ENCODE measurements around the gene TSHZ3.

TSHZ3 gene

DNA sequence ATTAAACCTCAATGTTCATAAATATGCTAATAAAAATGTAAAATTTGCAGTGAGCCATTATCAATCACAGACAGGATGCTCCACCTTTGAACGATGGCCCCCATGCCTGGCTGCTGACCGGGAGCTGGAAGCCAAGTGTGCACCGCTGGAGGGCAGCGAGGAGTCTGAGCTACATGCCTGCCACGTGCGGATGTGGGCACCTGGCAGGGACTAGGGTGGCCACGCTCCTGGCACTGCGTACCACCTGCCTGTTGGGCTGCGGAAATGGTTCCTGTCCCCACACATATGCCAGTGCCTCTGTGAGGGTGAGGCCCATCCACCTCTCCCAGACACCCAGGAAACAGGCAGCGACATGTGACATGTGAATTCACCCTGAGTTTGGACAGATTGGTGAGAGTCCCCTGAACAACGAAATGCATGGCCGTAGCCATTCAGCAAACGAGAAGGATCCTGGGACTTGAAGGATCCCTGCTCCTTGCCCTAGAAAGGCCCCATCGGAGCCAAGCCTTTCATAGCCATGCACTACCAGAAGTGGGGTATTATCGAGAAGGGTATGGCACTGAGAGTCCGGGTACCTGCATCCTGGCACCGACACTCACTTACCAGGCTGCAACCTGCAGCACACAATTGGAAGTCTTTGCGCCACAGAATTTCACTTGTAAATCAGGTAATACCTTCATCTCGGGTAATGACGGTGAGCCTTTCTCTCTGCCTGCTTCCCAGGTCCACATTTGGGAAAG lies 35.8 kb downstream of the TSHZ3 start:
- peak; percentile 52 for DNase-seq

DNA sequence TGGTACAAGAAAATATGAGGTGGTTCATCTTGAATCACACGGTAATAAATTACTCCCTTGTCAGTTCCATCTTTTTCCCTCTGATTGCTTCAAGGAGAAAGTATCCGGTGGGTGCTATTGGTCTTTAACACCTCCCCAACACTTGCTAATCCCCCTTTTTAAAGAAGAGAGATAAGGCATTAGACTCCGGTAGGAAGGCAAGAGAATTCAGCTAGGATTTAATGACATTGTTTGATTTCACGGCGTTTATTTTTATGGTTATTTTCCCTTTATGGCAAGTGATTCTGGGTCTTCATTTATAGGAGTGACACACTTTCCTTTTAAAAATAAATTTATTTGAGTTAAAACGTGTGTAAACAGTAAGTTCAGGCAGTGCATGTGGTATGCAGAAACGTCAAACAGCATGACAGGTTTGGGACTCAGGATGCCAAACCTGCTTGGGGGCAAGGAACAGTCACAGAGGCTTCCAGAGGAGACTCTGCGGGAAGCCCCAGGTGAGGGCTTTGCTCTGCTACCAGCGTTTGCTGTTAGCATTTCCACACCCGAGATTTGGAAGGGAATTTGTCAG lies 36.5 kb downstream of the TSHZ3 start:
- no peak for DNase-seq

DNA sequence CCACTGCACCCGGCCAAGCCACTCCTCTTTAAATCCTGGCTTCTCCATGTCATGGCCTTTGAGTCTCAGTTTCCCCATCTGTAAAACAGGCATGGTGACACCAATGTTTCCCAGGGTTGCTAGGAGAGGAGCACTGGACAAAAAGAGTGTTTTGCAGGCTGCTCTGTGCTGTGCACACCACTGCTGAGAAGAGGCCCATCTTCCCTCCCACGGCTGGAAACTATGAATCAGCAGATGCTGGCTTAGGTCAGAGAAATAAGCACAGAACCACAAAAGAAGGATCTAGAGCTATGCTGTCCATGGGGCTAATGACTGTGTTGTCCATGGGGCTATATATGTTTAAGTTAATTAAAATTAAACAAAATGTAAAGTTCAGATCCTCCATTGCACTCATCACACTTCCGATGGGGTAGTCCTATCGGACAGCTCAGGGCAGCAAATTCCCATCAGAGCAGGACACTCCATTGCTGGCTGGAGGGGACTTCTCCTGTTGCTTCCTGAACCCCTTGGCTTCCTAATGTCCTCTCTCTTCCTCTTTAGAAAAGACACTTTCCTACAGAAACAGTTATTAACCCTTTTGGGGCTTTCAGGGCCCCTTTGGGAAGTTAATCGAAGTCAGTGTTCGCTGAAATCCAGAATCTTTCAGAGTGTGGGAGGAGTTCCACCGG lies 37.1 kb downstream of the TSHZ3 start:
- DNase-seq = no peak

- no peak for DNase-seq
These were observed 38.7 kb downstream of the TSHZ3 start for GRCh38 chr19:31310432-31311133.

GRCh38 chr19:31308781-31309180 lies 40.5 kb downstream of the TSHZ3 start:
- no peak for DNase-seq

- DNase-seq = no peak
These were observed 42.1 kb downstream of the TSHZ3 start for GRCh38 chr19:31307071-31307669.

GRCh38 chr19:31306006-31306753 lies 43.1 kb downstream of the TSHZ3 start:
- DNase-seq = no peak

- no peak for DNase-seq
These were observed 44.4 kb downstream of the TSHZ3 start for GRCh38 chr19:31304831-31305312.

- no peak for DNase-seq
These were observed 45.9 kb downstream of the TSHZ3 start for GRCh38 chr19:31303262-31303815.

DNA sequence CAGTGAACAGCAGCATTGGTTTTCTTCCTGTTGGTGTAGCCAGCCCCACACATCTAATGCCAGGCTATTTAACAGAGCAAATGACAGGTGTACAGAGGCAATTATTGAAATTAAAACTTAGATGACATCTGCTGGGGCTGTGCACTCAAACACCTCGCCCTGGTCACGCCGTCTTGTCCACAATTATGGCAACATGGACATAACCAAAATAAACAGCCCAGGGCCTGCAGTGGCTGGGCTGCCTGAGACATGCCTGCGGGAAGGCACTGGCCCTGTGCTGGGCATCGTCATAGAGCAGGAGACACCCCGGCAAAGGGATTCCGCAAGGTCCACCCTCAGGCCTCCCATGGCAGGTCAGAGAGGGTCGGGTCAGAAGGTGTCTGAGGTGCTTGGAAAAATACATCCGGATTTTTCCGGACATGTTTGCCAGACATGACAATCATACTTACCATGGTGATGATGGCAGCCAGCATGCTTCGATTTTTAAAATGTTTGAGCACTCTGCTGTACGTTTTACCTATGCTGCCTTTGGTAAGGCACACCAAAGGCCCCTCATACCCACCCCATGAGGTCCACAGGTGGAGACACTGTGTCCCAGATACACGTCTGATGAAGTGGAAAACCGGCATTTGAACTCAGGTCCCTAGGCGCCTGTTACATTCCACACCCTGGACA lies 47.8 kb downstream of the TSHZ3 start:
- no peak for DNase-seq

DNA sequence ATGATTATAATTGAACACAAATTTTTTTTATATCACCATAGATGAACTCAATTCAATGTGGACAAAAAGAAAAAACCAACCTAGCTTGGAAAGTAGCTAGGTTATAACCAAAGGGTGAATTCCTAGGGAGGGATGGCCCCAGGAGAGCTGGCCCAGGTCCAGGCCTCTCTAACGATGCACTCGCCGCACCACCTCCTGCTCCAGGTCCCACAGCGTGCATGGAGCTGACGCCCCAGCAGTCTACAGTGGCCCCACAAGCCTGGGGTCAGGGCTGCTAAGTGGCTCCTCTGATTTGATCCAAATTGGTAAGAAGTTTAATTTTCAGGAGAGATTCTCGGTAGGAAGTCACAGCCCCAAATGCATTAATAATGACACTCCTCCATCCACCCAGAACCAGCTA lies 48.8 kb downstream of the TSHZ3 start:
- DNase-seq = no peak

DNA sequence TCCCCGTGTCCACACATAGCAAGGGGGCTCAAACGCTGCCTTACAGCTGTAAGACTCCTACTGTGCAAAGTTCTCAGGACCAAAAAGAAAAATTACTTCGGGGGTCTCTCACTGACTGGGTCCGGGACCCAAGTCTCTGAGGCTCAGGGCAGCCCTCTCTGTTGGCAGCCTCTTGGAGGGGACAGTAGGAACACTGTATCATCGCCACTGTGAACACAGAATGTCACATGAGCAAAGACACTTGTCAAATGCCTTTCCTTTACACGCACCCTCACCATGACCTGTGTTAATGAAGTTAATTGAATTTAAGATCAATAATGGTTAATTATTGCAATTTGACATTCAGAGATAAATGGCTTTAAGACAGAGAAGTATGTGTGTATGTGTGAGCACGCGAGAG lies 49.6 kb downstream of the TSHZ3 start:
- DNase-seq = no peak

DNA sequence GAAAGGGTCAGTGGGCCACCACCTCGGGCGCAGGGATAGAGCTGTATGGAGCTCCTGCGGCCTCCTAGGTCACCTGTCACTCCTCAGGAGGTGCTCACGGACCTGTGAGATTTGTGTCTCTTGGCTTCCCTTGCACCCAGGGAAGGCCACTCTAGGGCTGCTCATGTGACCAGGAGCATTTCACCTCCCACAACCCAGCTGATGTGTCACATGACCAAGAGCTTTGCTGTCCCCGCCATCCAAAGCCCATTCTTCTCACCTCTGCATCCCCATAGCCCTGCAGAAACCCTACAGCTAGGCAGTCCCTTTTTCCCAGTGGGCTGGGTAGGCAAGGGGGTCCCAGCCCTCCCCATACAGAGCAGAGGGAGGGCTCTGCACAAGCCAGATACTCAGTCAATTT lies 51.2 kb downstream of the TSHZ3 start:
- no peak for DNase-seq

GRCh38 chr19:31296741-31297390 lies 52.4 kb downstream of the TSHZ3 start:
- no peak for DNase-seq

- DNase-seq = no peak
These were observed 55.0 kb downstream of the TSHZ3 start for GRCh38 chr19:31294189-31294588.

DNA sequence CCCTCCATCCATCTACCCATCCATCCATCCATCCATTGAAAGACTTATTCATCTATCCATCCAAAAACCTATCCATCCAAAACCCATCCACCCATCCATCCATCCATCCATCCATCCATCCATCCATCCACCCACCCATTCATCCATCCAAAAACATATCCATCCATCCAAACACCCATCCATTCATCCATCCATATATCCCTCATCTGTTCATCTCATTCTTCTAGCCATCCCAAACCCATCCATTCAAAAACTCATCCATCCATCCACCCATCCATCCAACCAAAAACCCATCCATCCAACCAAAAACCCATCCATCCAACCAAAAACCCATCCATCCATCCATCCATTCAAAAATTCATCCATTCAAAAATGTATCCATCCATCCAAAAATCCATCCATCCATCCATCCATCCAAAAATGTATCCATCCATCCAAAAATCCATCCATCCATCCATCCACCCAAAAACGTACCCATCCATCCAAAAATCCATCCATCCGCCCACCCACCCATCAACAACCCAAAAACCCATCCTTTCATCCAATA lies 56.5 kb downstream of the TSHZ3 start:
- DNase-seq = no peak

DNA sequence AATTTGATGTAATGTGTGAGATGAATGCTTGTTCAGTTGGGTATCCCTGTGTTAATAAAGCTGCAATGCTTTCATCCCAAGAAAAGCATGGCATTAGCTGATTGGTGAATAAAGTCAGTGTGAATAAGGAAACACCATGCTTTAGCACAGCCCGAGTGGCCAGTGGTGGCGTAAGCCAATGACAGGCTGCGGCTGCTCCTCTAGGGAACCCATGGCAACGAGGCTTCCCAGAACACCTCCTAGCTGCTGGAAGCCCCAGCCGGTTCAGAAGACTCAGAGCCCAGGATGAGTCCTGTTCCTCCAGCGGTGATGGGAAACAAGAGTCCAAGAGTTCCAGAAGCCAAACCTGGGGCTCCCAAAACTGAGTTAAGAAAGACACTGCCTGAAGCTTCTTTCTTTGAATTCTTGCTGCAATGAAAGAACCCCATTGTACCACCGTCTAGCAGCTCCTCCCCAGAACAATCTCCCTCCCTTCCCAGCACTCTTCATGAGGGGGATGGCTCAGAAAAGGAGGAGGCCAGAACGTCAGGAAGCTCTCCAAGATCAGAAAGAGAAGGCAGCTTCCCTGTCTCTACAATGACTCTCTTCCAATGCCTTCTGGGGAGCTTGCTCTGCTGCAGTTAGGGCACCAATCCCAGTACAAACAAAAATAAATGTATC lies 58.2 kb downstream of the TSHZ3 start:
- no peak for DNase-seq

DNA sequence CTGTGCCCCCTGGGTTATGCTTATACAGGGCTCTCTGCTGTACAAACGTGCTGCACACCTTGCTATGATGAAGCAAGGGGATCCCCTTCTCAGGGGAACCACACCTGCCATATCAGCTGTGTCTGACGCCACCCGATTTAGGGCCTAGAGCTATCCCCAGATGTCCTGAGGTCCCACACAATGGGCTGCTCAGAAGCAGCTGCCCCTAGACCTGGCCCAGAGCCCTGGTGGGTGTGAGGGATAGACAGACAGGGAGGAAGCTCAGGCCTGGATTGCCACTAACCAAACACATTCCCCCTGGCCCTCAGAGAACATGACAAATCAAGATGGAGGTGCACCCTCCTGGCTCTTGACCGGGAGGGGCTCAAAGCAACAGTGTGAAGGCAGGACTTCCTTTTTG lies 59.3 kb downstream of the TSHZ3 start:
- DNase-seq = no peak

- DNase-seq = no peak
These were observed 59.8 kb downstream of the TSHZ3 start for GRCh38 chr19:31289381-31289880.

- no peak for DNase-seq
These were observed 62.7 kb downstream of the TSHZ3 start for GRCh38 chr19:31286491-31286890.
